Stimulated activated CD4-positive, alpha-beta T cell treated with anti-CD3 and anti-CD28 coated beads, Interleukin-15, amount 100 ng/mL, for 1 hour (primary cell): ENCODE results near the gene SMARCAD1.
"Not testable (repeated sequence)": the region's sequence is repeated elsewhere in the genome, so short reads cannot be mapped to it uniquely, and the experiment has no call there.

ENCODE experiments used
- DNase-seq, 2 donors: peaks; one replicate each; pipeline ENCODE4 v3.0.0-alpha.2; 2020; ENCODE audit warnings: low read depth in 1 of 2, low spot score in 1 of 2

SMARCAD1 gene

GRCh38 chr4:94285666-94286065 is 78.0 kb downstream of the SMARCAD1 start:
- DNase-seq, result no peak

- no peak for DNase-seq
These were observed 82.6 kb downstream of the SMARCAD1 start for GRCh38 chr4:94290245-94290644.

GRCh38 chr4:94293981-94294380 is 86.3 kb downstream of the SMARCAD1 start:
- DNase-seq, result not testable (repeated sequence)

- DNase-seq, result not testable (repeated sequence)
These were observed 87.8 kb downstream of the SMARCAD1 start for GRCh38 chr4:94295473-94295872.

GRCh38 chr4:94298725-94299252 is 91.1 kb downstream of the SMARCAD1 start:
- no peak for DNase-seq

GRCh38 chr4:94302191-94302590 is 94.5 kb downstream of the SMARCAD1 start:
- DNase-seq, result no peak

GRCh38 chr4:94304365-94304971 is 96.8 kb downstream of the SMARCAD1 start:
- no peak for DNase-seq

- no peak for DNase-seq
These were observed 98.0 kb downstream of the SMARCAD1 start for GRCh38 chr4:94305466-94306225.

GRCh38 chr4:94306713-94307112 is 99.0 kb downstream of the SMARCAD1 start:
- DNase-seq, result no peak

- DNase-seq, result no peak
These were observed 99.7 kb downstream of the SMARCAD1 start for GRCh38 chr4:94307231-94307871.

GRCh38 chr4:94319927-94320326 is 112.3 kb downstream of the SMARCAD1 start:
- DNase-seq, result not testable (repeated sequence)

- DNase-seq, result no peak
These were observed 118.2 kb downstream of the SMARCAD1 start for GRCh38 chr4:94325835-94326234.

GRCh38 chr4:94329933-94330332 is 122.3 kb downstream of the SMARCAD1 start:
- DNase-seq, result no peak

- no peak for DNase-seq
These were observed 125.4 kb downstream of the SMARCAD1 start for GRCh38 chr4:94332983-94333590.

GRCh38 chr4:94333866-94334265 is 126.2 kb downstream of the SMARCAD1 start:
- no peak for DNase-seq

GRCh38 chr4:94334476-94334875 is 126.8 kb downstream of the SMARCAD1 start:
- DNase-seq, result no peak

- DNase-seq, result no peak
These were observed 127.3 kb downstream of the SMARCAD1 start for GRCh38 chr4:94334962-94335361.

GRCh38 chr4:94336303-94336702 is 128.6 kb downstream of the SMARCAD1 start:
- no peak for DNase-seq

- not testable (repeated sequence) for DNase-seq
These were observed 129.1 kb downstream of the SMARCAD1 start for GRCh38 chr4:94336791-94337190.

- no peak for DNase-seq
These were observed 131.2 kb downstream of the SMARCAD1 start for GRCh38 chr4:94338681-94339351.

GRCh38 chr4:94339779-94340178 is 132.1 kb downstream of the SMARCAD1 start:
- DNase-seq, result no peak
